Uterus (tissue), 2 donors: ENCODE data around the gene LDHA.

Source experiments
- POLR2A ChIP-seq, 2 donors: fragments of 450-650 bp; IDR thresholded peaks; one replicate each; pipeline ENCODE4 v1.6.1; 2016; ENCODE audit warnings: antibody characterized with exemption in 2 of 2, mild to moderate bottlenecking in 1 of 2, moderate library complexity in 1 of 2
- TF ChIP-seq, protein P1 (sequence below), 4 experiments: fragments of 200-600 bp in 2 of 4; fragments of 450-650 bp in 2 of 4; sonication (generic) in 2 of 4; IDR thresholded peaks; one replicate each; pipeline ENCODE4 v1.5.1; 2016 to 2019; ENCODE audit warnings: antibody characterized with exemption in 4 of 4, mild to moderate bottlenecking in 2 of 4, moderate library complexity in 1 of 4

DNA sequence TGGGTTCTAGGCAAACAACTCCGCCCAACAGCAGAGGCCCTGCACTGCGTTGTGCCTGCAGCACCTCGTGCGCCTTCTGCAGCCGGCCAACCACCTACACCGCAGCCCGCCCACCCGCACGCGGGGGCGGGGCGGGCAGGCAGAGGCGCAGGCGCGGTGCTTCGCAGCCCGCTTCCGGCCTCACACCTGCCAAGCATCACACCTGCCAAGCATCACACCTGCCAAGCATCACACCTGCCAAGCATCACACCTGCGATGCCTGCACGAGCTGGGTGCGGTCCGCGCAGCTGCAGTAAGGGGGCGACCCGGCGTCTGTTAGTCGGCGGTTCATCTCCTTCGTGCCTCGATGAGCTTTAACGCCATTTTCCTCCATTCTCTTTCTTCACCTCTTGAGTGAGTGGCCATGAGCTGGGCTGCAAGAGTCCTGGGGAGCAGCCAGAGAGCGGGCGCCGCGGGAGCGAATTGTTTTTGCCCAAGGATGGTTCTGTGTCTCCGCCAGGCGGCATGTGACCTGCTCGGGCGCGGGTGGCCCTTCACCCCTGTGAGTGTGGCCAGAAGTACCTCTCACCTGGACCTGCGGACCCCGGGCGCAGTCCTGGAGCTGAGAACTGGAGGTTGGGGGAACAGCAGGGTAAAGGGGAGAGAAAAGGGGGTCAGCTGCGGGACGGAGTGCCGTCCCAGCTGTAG is 61.5 kb downstream of the LDHA start, which contains the start of gene LDHAL6A:
- TF ChIP-seq POLR2A (IDR thresholded peaks at IDR 0.05), result no peak
- TF ChIP-seq, protein P1, sequence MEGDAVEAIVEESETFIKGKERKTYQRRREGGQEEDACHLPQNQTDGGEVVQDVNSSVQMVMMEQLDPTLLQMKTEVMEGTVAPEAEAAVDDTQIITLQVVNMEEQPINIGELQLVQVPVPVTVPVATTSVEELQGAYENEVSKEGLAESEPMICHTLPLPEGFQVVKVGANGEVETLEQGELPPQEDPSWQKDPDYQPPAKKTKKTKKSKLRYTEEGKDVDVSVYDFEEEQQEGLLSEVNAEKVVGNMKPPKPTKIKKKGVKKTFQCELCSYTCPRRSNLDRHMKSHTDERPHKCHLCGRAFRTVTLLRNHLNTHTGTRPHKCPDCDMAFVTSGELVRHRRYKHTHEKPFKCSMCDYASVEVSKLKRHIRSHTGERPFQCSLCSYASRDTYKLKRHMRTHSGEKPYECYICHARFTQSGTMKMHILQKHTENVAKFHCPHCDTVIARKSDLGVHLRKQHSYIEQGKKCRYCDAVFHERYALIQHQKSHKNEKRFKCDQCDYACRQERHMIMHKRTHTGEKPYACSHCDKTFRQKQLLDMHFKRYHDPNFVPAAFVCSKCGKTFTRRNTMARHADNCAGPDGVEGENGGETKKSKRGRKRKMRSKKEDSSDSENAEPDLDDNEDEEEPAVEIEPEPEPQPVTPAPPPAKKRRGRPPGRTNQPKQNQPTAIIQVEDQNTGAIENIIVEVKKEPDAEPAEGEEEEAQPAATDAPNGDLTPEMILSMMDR (IDR thresholded peaks at IDR 0.05), result no peak
